Right renal pelvis (tissue), 4 donors: ENCODE measurements around the gene NFATC1. TPM values are rescaled to one million over a fixed set of nuclear protein-coding genes. Genes with fewer than 3 reads are reported as not detected.
"Not testable (repeated sequence)": the region's sequence is repeated elsewhere in the genome, so short reads cannot be mapped to it uniquely, and the experiment has no call there.

Experiments used
- DNase-seq, 4 donors: peaks; one replicate each; pipeline ENCODE4 v3.0.0-alpha.2; 2013; ENCODE audit warnings: low read depth in 4 of 4, low spot score in 3 of 4, missing footprints in 1 of 4
- polyA plus RNA-seq, 4 donors: library from polyadenylated mRNA; unstranded; fragments of 120-200 nt; gene quantifications; one replicate each; pipeline ENCODE4 v1.2.1, GENCODE V29; 2013; ENCODE audit not compliant: insufficient read length in 4 of 4

Gene NFATC1
- polyA plus RNA-seq, 4 donors, result 6.3 to 7.9 (median 6.5) TPM

DNA sequence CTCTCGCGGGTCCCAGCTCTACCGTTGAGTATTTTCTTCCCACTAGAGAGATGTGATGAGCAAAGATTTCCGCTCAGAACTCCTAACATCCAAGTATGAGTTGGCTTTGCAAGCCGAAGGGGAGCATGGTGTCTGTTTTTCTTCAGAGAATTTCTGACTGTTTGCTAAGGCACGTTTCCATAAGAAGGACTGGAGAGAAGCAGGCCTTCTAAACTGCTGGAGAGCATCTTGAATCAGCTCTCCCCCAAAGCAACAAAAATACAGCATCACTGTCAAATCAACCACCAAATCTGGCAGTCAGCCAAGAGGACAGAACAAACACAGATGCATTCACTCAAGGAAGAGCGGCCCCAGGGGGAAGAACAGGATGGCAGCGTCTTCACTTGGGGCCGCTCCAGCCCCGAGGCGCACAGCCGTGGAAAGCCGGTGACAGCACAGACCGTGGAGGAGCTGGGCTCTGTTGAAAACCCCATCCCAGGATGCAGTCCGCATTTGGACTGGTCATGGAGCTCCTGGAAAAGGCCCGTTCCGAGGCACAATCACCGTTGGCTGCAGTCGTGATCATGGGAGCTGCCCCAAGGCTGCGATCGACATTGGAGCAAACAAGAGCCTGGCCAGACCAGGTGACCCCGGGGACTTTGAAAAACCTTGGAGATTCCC lies 101.4 kb downstream of the NFATC1 start:
- DNase-seq, result peak in 1 of 4 donors; percentile 65

GRCh38 chr18:79497638-79498081 lies 101.9 kb downstream of the NFATC1 start:
- no peak for DNase-seq

DNA sequence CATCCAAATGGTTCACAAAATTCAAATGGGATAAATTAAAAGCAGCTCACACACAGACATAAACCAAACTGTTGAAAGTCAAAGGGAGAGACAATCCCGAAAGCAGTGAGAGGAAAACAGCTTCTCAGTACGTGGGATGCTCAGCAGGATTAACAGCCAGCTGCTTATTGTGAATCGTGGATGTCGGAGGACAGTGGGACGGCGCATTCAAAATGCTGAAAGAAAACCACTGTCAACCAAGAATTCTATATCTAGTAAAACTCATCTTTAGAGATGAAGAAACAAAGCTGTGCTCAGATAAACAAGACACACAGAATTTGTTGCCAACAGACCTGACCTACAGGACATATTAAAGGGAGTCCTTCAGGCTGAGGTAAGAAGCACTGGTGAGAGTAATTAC lies 102.9 kb downstream of the NFATC1 start:
- DNase-seq, result no peak

DNA sequence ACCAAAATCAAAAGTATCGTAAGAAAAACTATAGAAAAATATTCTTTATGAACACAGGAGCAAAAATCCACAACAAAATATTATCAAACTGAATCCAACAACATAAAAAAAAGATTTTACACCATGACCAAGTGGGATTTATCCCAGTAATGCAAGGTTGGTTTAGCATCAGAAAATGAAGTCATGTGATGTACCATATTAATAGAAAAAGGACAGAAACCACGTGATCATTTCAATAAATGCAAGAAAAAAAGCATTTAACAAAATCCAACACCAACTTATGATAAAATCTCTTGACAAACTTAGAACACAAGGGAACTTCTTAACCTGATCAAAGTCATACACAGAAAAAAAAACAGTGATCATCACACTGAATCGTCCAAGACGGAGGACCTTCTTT lies 105.3 kb downstream of the NFATC1 start:
- DNase-seq, result no peak

- DNase-seq, result no peak
These were observed 107.1 kb downstream of the NFATC1 start for GRCh38 chr18:79502782-79503181.

DNA sequence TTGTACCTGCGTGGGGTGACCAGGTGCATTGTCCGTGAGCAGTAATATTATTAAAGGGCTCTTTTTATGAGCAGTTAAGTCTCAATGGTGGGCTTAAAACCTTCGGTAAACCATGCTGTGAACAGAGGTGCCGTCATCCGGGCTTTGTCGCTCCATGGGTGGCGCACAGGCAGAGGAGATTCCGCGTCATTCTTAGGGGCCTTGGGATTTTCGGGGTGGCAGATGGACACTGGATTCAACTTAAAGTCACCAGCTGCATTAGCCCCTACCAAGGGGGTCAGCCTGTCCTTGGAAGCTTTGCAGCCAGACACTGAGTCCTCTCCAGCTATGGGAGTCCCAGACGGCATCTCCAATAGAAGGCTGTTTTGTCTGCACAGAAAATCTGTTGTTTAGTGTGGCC lies 107.7 kb downstream of the NFATC1 start:
- no peak for DNase-seq

- DNase-seq, result no peak
These were observed 108.3 kb downstream of the NFATC1 start for GRCh38 chr18:79504034-79504433.

- DNase-seq, result not testable (repeated sequence)
These were observed 108.8 kb downstream of the NFATC1 start for GRCh38 chr18:79504495-79504894.

GRCh38 chr18:79505465-79505864 lies 109.7 kb downstream of the NFATC1 start:
- DNase-seq, result not testable (repeated sequence)

- DNase-seq, result no peak
These were observed 110.7 kb downstream of the NFATC1 start for GRCh38 chr18:79506191-79507075.

DNA sequence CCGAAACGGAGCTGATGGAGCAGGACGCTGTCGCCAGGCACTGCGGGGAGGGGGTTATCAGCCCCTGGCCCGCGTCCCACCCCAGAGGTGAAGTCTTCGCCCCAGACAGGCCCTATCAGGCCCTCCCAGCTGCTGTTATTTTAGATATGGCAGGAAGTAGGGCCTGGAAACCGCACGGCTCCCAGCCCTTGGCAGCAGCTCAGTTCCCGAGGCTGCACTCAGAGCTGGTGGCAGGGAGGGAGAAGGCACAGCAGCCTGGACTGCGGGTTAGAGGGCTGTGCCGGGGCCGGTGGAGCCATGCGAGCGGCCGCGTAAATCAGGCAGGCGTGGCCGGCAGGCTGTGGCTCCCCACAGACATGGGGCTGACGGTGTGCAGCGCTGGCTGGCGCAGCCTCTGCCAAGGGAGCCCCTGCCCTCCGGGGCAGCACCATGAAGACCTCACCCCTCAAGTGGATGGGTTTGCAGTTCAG lies 111.4 kb downstream of the NFATC1 start:
- no peak for DNase-seq

DNA sequence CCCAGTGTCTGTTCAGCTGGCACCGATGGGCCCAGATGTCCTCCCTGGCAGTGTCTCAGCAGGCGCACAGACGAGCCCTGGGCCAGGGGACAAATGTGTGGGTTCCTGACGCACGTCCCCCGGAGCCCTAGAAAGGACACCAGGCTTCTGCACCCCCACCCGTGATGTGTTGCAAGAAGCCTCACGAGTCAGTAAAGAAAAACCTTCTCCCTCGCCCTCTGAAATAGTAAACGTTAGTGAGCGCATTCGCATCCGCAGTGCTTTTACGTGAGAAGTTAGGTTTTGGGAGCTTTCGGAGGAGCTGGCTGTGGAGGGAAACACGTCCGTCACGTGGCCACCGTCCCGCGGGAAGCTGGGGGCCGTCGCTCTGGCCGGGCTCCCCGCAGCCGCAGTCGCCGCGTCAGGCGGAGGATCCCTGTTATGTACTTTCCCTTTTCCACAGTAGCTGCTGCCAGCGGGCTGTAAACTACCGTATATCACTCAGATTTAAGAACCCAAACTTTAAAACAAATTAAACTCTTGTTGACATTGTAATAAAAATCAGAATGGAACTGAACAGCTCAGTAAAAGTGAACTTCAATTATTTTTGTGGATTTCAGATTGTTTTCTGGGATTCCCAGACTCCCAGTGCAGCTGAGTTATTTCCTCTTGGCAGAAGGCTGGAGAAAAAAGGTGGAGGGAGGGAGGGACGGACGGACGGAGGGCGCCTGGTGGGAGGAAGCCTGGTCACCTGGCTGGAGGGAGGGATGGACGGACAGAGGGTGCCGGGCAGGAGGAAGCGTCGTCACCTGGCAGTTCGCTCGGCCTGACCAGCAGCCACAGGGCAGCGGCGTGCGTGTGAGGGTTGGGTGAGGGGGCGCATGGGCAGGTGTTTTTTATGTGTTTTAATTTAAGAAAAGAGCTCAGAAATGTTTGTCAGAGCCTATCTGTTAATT lies 112.1 kb downstream of the NFATC1 start:
- peak in 3 of 4 donors; percentile 70 to 84 (median 70) for DNase-seq

- DNase-seq, result no peak
These were observed 113.1 kb downstream of the NFATC1 start for GRCh38 chr18:79508565-79509535.

- DNase-seq, result no peak
These were observed 113.8 kb downstream of the NFATC1 start for GRCh38 chr18:79509536-79509930.

DNA sequence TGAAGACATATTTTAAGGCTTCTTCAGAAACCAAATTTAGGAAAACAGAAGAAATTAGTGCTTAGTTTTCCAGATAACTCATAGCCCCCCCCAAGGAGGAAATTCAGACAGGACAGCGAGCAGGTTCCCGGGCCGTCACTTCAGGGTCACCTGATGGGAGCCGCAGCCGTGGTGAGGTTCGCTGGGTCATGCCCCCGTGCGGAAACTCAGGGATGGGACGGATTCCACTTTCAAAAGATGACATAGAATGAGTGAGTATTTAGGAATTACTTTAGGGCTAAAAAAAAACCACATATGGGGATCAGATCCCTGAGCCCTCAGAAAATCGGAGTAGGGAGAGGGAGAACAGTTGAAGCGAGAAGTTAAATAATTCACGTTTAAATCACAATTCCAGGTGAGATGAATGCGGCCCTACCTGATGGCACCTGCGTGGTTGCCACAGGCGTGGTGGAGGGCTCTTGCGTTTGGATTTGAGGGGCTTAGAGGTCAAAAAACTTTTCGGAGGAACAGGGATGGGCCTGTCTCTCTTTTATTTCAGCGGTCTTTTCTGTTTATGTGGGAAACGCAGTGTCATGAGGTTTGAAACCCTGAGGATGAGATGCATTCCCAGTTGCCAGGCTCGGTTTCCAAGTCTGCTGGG lies 114.4 kb downstream of the NFATC1 start:
- DNase-seq, result no peak

GRCh38 chr18:79510731-79511241 lies 115.1 kb downstream of the NFATC1 start:
- DNase-seq, result no peak

GRCh38 chr18:79511271-79511670 lies 115.5 kb downstream of the NFATC1 start:
- DNase-seq, result no peak

DNA sequence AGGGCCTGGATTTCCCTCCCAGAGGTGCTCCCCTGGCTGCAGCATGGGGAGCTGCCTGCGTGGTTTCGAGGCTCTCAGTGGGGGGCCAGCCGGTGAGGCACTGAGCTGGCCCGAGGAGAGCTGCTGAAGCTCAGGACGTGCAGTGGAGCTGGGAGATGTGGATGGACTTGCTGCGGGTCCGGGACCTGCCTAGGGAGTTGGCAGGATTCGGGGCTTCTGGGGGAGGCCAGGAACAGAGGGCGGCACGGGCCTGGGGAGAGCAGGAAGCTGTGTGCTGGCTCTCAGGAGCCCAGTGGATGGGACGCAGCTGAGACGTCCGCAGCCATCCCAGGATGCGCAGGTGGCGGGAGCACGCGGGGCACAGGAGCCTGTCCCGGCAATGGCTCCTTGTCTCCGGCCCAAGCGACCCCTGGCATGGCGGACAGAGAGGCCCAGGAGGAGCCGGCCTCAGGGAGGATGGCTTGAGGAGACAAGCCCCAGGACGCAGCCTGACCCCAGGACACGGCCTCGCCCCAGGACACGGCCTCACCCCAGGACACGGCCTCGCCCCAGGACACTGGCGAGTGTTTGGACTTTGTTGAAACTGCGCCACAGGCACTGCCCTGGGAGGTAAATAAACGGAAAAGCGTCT lies 116.1 kb downstream of the NFATC1 start:
- no peak for DNase-seq
